KOPT-K1 (cell line): ENCODE data around the gene PLB1.

ENCODE experiments used
- H3K27ac ChIP-seq: fragments of 200-600 bp; sonication (generic); 2 replicates; pipeline ENCODE4 v1.5.1; 2016; ENCODE audit warnings: antibody characterized with exemption, mild to moderate bottlenecking, low read depth, low read length; ENCODE audit not compliant: poor library complexity, severe bottlenecking
- H3K36me3 ChIP-seq: fragments of 200-600 bp; sonication (generic); 2 replicates; pipeline ENCODE4 v1.5.1; 2017; ENCODE audit warnings: antibody characterized with exemption, mild to moderate bottlenecking, low read length, moderate library complexity; ENCODE audit not compliant: insufficient read depth
- H3K9me3 ChIP-seq: fragments of 200-600 bp; sonication (generic); 2 replicates; pipeline ENCODE4 v1.5.1; 2017; ENCODE audit warnings: antibody characterized with exemption, low read length, mild to moderate bottlenecking; ENCODE audit not compliant: insufficient read depth, poor library complexity, severe bottlenecking

The PLB1 gene

GRCh38 chr2:28588292-28588670, 92.4 kb downstream of the PLB1 start:
- no peak overlapping the region for H3K27ac ChIP-seq
- no peaks in the 10 kb centered on the region for H3K9me3 ChIP-seq
- no peaks in the 10 kb centered on the region for H3K36me3 ChIP-seq

- Histone ChIP-seq H3K9me3 (no peaks in the 10 kb centered on the region), H3K27ac (no peak overlapping the region), H3K36me3 (no peaks in the 10 kb centered on the region)
Measured at GRCh38 chr2:28589746-28590463, 94.0 kb downstream of the PLB1 start.

- Histone ChIP-seq H3K27ac (no peak overlapping the region), H3K36me3 (no peaks in the 10 kb centered on the region), H3K9me3 (no peaks in the 10 kb centered on the region)
Measured at GRCh38 chr2:28590496-28591301, 94.8 kb downstream of the PLB1 start.

- H3K9me3 ChIP-seq = no peaks in the 10 kb centered on the region
- no peaks in the 10 kb centered on the region for H3K36me3 ChIP-seq
- H3K27ac ChIP-seq = no peak overlapping the region
Measured at GRCh38 chr2:28591711-28592335, 96.0 kb downstream of the PLB1 start.

GRCh38 chr2:28592481-28592880, 96.6 kb downstream of the PLB1 start:
- Histone ChIP-seq H3K36me3 (no peaks in the 10 kb centered on the region), H3K27ac (no peak overlapping the region), H3K9me3 (no peaks in the 10 kb centered on the region)

- H3K27ac ChIP-seq = no peak overlapping the region
- no peaks in the 10 kb centered on the region for H3K36me3 ChIP-seq
- no peaks in the 10 kb centered on the region for H3K9me3 ChIP-seq
Measured at GRCh38 chr2:28593160-28593755, 97.4 kb downstream of the PLB1 start.

- Histone ChIP-seq H3K27ac (no peak overlapping the region), H3K36me3 (no peaks in the 10 kb centered on the region), H3K9me3 (no peaks in the 10 kb centered on the region)
Measured at GRCh38 chr2:28594000-28594331, 98.1 kb downstream of the PLB1 start.

- Histone ChIP-seq H3K9me3 (no peaks in the 10 kb centered on the region), H3K27ac (no peak overlapping the region), H3K36me3 (no peaks in the 10 kb centered on the region)
Measured at GRCh38 chr2:28594332-28595108, 98.7 kb downstream of the PLB1 start.

- Histone ChIP-seq H3K27ac (no peak overlapping the region), H3K36me3 (no peaks in the 10 kb centered on the region), H3K9me3 (no peaks in the 10 kb centered on the region)
Measured at GRCh38 chr2:28595323-28595722, 99.5 kb downstream of the PLB1 start.

- Histone ChIP-seq H3K27ac (no peak overlapping the region), H3K9me3 (no peaks in the 10 kb centered on the region), H3K36me3 (no peaks in the 10 kb centered on the region)
Measured at GRCh38 chr2:28598484-28598883, 102.6 kb downstream of the PLB1 start.

GRCh38 chr2:28600181-28600580, 104.3 kb downstream of the PLB1 start:
- Histone ChIP-seq H3K36me3 (no peaks in the 10 kb centered on the region), H3K27ac (no peak overlapping the region), H3K9me3 (no peaks in the 10 kb centered on the region)

GRCh38 chr2:28601616-28602015, 105.8 kb downstream of the PLB1 start:
- Histone ChIP-seq H3K36me3 (no peaks in the 10 kb centered on the region), H3K9me3 (no peaks in the 10 kb centered on the region), H3K27ac (no peak overlapping the region)

GRCh38 chr2:28602136-28602660, 106.3 kb downstream of the PLB1 start:
- Histone ChIP-seq H3K27ac (no peak overlapping the region), H3K9me3 (no peaks in the 10 kb centered on the region), H3K36me3 (no peaks in the 10 kb centered on the region)

- no peak overlapping the region for H3K27ac ChIP-seq
Measured at GRCh38 chr2:28602751-28603639, 107.1 kb downstream of the PLB1 start.

More at GRCh38 chr2:28602751-28603639, 107.1 kb downstream of the PLB1 start:
- Histone ChIP-seq H3K9me3 (no peaks in the 10 kb centered on the region), H3K36me3 (no peaks in the 10 kb centered on the region)
